ENCODE results near the gene STAMBPL1.
"Not testable (repeated sequence)": the region's sequence is repeated elsewhere in the genome, so short reads cannot be mapped to it uniquely, and the experiment has no call there.

STAMBPL1 gene

DNA sequence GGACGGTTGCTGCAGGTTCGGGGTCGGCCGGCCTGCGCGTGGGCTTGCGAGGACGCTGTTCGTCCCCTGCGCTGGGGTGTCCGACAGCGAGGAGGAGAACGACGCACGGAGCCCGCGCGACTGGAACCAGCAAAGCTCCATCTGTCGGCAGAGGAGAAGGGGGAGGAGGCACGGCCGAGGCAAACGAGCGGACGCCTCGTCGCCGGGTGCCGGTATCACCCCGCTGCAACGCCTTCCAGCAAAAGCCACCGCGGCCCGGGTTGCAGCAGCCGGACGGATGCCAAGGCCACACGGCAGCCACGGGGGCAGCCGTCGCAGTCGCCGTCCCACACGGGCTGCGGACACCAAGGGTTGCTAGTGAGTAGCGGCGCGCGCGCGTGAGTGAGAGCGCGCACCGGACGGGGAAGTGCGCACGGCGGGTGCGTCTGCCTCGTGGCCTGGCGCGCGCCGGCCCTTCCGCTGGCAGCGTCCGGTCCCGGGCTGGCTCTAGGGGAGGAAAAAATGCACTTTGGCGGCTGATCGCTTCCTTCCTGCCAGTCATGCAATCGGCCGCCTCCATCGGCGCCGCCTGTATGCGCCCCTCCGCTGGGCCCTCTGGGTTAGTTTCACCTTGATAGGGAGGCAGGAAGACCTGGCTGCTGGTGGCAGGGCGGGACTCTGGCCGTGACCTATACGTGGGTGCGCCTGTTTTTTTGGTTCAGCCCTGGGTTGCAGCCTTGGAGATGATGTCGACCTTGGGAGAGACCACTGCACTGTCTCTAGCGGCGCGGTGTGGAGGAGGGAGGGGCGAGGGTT is 434 bp downstream of the STAMBPL1 start:
- TF ChIP-seq, protein P1, sequence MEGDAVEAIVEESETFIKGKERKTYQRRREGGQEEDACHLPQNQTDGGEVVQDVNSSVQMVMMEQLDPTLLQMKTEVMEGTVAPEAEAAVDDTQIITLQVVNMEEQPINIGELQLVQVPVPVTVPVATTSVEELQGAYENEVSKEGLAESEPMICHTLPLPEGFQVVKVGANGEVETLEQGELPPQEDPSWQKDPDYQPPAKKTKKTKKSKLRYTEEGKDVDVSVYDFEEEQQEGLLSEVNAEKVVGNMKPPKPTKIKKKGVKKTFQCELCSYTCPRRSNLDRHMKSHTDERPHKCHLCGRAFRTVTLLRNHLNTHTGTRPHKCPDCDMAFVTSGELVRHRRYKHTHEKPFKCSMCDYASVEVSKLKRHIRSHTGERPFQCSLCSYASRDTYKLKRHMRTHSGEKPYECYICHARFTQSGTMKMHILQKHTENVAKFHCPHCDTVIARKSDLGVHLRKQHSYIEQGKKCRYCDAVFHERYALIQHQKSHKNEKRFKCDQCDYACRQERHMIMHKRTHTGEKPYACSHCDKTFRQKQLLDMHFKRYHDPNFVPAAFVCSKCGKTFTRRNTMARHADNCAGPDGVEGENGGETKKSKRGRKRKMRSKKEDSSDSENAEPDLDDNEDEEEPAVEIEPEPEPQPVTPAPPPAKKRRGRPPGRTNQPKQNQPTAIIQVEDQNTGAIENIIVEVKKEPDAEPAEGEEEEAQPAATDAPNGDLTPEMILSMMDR (IDR thresholded peaks at IDR 0.05), result peak; percentile 30
- Histone ChIP-seq H3K27ac (peak overlapping the region; percentile 88), H3K4me3 (ENCODE audit: low read depth in 1 of 2, low read length in 1 of 2) (peak overlapping the region; percentile 77 to 80), H3K27me3 (no peaks in the 10 kb centered on the region), H3K9me3 (no peaks in the 10 kb centered on the region), H3K4me1 (ENCODE audit: control insufficient read depth in 1 of 2, insufficient read depth in 1 of 2, low read depth in 1 of 2, low read length in 1 of 2) (peaks cover 61 to 62% of the 10 kb centered on the region in 2 experiments), H3K36me3 (no peaks in the 10 kb centered on the region)

DNA sequence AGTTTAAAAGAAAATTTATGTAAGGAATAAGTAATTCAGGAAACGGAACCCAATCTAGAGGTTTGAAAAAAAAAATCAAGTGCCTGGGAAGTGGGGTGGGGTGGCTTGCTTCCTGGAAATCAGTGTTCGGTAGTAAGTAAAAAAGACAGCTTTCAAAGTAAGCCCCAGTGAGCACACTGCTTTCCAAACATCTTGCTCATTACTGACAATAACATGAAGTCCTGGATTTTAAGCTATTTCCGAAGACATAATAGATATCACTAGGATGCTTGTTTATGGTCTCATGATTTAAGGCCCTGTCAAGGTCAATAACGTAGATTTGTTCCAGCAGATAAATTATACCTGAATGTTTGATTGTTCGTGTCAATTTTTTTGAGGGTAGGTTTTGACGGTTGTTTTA is 1.3 kb downstream of the STAMBPL1 start:
- peak overlapping the region; percentile 88 for H3K27ac ChIP-seq
- no peaks in the 10 kb centered on the region for H3K9me3 ChIP-seq
- peak overlapping the region; percentile 77 to 80 for H3K4me3 ChIP-seq (ENCODE audit: low read depth in 1 of 2, low read length in 1 of 2)
- TF ChIP-seq, protein P1 (IDR thresholded peaks at IDR 0.05), result no peak
- no peaks in the 10 kb centered on the region for H3K27me3 ChIP-seq
- H3K36me3 ChIP-seq, result no peaks in the 10 kb centered on the region
- H3K4me1 ChIP-seq (ENCODE audit: control insufficient read depth in 1 of 2, insufficient read depth in 1 of 2, low read depth in 1 of 2, low read length in 1 of 2), result peaks cover 61 to 62% of the 10 kb centered on the region in 2 experiments

DNA sequence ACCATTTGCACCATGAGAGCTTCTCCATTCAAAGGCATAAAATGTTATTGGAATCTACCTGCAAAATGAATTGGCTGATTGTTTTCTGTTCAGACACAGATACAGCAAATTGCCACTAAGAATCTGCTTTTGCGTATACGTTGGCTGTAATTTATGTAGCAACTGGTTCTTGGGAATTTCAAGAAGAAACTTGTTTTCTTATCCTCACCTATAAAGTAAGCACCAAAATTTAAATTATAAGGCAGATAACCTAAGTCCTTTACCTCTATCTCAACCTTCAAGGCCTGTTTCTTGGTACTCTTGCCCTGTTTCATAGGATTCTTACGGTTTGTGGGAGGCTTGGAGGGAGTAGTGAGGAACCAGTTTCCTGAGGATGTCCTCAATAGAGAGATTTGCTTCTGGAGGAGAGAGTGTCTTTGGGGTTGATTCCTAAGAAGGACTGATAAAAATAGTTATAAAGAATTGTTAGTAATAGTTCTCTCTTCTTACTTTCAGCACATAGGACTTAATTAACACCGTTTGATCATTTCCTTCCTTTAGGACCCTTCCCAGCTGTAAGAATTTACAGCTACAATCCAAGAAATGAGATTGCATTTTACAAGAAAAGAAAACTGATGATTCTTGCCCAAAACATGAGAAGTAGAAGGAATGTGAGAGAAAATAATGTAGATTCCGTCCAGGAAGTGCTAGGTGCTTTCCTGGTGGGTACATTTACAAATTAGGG is 2.0 kb downstream of the STAMBPL1 start:
- H3K36me3 ChIP-seq, result no peaks in the 10 kb centered on the region
- TF ChIP-seq, protein P1 (IDR thresholded peaks at IDR 0.05), result no peak
- H3K9me3 ChIP-seq, result no peaks in the 10 kb centered on the region
- H3K27me3 ChIP-seq, result no peaks in the 10 kb centered on the region
- no peak overlapping the region for H3K27ac ChIP-seq
- H3K4me1 ChIP-seq (ENCODE audit: control insufficient read depth in 1 of 2, insufficient read depth in 1 of 2, low read depth in 1 of 2, low read length in 1 of 2), result peaks cover 65 to 68% of the 10 kb centered on the region in 2 experiments
- H3K4me3 ChIP-seq (ENCODE audit: low read depth in 1 of 2, low read length in 1 of 2), result no peak overlapping the region

DNA sequence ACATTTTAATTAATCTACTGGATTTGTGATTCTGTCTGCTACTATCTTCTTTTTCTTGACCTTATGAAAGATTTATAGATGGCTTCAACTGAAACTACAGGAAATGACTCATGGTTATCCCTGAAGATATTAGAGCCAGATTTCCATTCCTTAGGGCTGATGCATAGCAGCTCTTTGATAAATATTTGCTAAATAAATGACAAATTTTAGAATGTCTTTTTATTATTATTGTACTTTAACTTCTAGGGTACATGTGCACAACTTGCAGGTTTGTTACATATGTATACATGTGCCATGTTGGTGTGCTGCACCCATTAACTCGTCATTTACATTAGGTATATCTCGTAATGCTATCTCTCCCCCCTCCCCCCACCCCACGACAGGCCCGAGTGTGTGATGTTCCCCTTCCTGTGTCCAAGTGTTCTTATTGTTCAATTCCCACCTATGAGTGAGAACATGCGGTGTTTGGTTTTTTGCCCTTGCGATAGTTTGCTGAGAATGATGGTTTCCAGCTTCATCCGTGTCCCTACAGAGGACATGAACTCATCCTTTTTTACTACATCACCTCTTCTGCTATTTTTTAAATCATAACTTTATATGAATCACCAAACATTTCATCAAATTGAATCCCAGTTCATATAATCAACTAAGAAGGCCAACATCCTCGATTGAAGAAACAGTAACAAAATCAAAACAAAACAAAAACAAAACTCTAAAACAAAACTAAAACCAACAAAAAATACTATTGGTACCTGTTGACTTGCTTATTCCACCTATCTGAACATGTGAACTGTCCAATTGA is 2.8 kb downstream of the STAMBPL1 start:
- not testable (repeated sequence) for H3K4me3 ChIP-seq (ENCODE audit: low read depth in 1 of 2, low read length in 1 of 2); H3K27me3 ChIP-seq; H3K36me3 ChIP-seq; H3K9me3 ChIP-seq; H3K27ac ChIP-seq
- H3K4me1 ChIP-seq (ENCODE audit: control insufficient read depth in 1 of 2, insufficient read depth in 1 of 2, low read depth in 1 of 2, low read length in 1 of 2), result peaks cover 58 to 63% of the 10 kb centered on the region in 2 experiments

DNA sequence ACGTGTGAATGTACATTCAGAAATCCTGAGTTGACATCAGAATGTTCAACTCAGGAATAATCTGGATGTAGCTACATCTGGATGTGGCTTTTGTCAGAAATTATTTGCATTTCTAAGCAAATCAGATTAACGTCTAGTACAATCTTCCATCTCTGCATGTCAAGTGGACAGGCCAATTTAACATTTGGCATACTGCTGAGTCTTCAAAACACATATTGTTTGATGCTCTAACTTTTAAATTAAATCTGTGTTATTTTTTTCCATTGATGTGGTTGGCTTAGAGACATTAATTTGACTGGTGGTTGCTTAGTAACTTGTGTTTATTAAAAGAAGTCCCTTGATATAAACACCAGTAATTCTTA is 3.4 kb downstream of the STAMBPL1 start:
- Histone ChIP-seq H3K27ac (no peak overlapping the region), H3K36me3 (no peaks in the 10 kb centered on the region), H3K4me3 (ENCODE audit: low read depth in 1 of 2, low read length in 1 of 2) (no peak overlapping the region), H3K27me3 (no peaks in the 10 kb centered on the region), H3K9me3 (no peaks in the 10 kb centered on the region), H3K4me1 (ENCODE audit: control insufficient read depth in 1 of 2, insufficient read depth in 1 of 2, low read depth in 1 of 2, low read length in 1 of 2) (peaks cover 52 to 57% of the 10 kb centered on the region in 2 experiments)
- TF ChIP-seq, protein P1 (IDR thresholded peaks at IDR 0.05), result no peak

Data from neutrophil (primary cell).